ENCODE results near the gene ENPP3. TPM values are rescaled to one million over a fixed set of nuclear protein-coding genes. Genes with fewer than 3 reads are reported as not detected.

Gene ENPP3
- total and polyA plus RNA-seq, 12 donors: 0.07 to 0.33 (median 0.15) TPM; not detected in 3

- H3K27ac ChIP-seq: no peak overlapping the region
- no peak for ATAC-seq
- intact Hi-C loops (cut with DNase I): loop anchor here in 1 of 10 donors (5.0 to 10.0 kb wide), 2 partner anchors 523 to 1544 kb away; no protein-coding TSS in a partner anchor
- H3K4me3 ChIP-seq: no peak overlapping the region
- TF ChIP-seq, protein P1, sequence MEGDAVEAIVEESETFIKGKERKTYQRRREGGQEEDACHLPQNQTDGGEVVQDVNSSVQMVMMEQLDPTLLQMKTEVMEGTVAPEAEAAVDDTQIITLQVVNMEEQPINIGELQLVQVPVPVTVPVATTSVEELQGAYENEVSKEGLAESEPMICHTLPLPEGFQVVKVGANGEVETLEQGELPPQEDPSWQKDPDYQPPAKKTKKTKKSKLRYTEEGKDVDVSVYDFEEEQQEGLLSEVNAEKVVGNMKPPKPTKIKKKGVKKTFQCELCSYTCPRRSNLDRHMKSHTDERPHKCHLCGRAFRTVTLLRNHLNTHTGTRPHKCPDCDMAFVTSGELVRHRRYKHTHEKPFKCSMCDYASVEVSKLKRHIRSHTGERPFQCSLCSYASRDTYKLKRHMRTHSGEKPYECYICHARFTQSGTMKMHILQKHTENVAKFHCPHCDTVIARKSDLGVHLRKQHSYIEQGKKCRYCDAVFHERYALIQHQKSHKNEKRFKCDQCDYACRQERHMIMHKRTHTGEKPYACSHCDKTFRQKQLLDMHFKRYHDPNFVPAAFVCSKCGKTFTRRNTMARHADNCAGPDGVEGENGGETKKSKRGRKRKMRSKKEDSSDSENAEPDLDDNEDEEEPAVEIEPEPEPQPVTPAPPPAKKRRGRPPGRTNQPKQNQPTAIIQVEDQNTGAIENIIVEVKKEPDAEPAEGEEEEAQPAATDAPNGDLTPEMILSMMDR (IDR thresholded peaks at IDR 0.05): no peak
- no peak for DNase-seq
- H3K9me3 ChIP-seq: no peaks in the 10 kb centered on the region
- H3K4me1 ChIP-seq: no peaks in the 10 kb centered on the region
- H3K36me3 ChIP-seq: no peaks in the 10 kb centered on the region
- no peaks in the 10 kb centered on the region for H3K27me3 ChIP-seq
These were observed 44.5 kb downstream of the ENPP3 start for GRCh38 chr6:131681585-131681984.

DNA sequence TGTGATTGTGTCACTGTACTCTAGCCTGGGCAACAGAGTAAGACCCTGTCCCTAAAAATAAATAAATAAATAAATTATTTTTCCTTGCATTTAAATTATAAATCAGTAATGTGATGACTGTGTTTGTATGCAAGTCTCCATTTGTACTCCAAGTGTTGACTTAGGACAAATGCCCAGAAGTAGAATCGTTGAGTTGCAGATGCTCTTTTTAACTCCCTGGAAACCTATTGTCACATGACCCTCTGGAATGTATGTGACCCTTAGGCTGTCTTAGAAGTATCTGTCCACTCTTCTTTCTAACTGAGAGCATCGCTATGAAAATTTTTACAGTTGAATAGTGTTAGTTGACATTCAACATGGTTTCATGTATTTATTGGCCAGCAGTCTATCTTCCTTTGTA lies 45.3 kb downstream of the ENPP3 start:
- intact Hi-C loops (cut with DNase I): loop anchor here in 1 of 10 donors (5.0 to 10.0 kb wide), 2 partner anchors 522 to 1545 kb away; no protein-coding TSS in a partner anchor
- Histone ChIP-seq H3K4me1 (no peaks in the 10 kb centered on the region), H3K27me3 (no peaks in the 10 kb centered on the region), H3K4me3 (no peak overlapping the region), H3K9me3 (no peaks in the 10 kb centered on the region), H3K27ac (no peak overlapping the region), H3K36me3 (no peaks in the 10 kb centered on the region)
- DNase-seq (no peak), ATAC-seq (no peak)
- TF ChIP-seq, protein P1 (IDR thresholded peaks at IDR 0.05): no peak
- 40 to 54% methylated on average over 2 of the region's 2 CpGs for WGBS, 2 donors

- WGBS, 2 donors: 82 to 83% methylated on average over 6 of the region's 6 CpGs
These were observed 46.4 kb downstream of the ENPP3 start for GRCh38 chr6:131683479-131683878.

GRCh38 chr6:131685266-131685780 lies 48.2 kb downstream of the ENPP3 start:
- 89 to 95% methylated on average over 4 of the region's 4 CpGs for WGBS, 2 donors
- no peaks in the 10 kb centered on the region for H3K4me1 ChIP-seq
- TF ChIP-seq, protein P1 (IDR thresholded peaks at IDR 0.05): no peak
- H3K9me3 ChIP-seq: peaks cover 0 to 6% (median 0%) of the 10 kb centered on the region in 11 donors
- H3K27ac ChIP-seq: no peak overlapping the region
- no peak for DNase-seq
- no peaks in the 10 kb centered on the region for H3K27me3 ChIP-seq
- no peaks in the 10 kb centered on the region for H3K36me3 ChIP-seq
- no peak for ATAC-seq
- intact Hi-C loops (cut with DNase I): loop anchor here in 1 of 10 donors (10.0 kb wide), 1 partner anchor 519 kb away; no protein-coding TSS in a partner anchor
- no peak overlapping the region for H3K4me3 ChIP-seq

More at GRCh38 chr6:131683479-131683878, 46.4 kb downstream of the ENPP3 start:
- intact Hi-C loops (cut with DNase I): loop anchor here in 1 of 10 donors (5.0 to 10.0 kb wide), 2 partner anchors 521 to 1546 kb away; no protein-coding TSS in a partner anchor
- H3K27me3 ChIP-seq: no peaks in the 10 kb centered on the region
- no peak overlapping the region for H3K4me3 ChIP-seq
- H3K9me3 ChIP-seq: no peaks in the 10 kb centered on the region
- no peaks in the 10 kb centered on the region for H3K4me1 ChIP-seq
- H3K36me3 ChIP-seq: no peaks in the 10 kb centered on the region
- no peak for ATAC-seq
- H3K27ac ChIP-seq: no peak overlapping the region
- TF ChIP-seq, protein P1 (IDR thresholded peaks at IDR 0.05): no peak
- DNase-seq: no peak
